Head of caudate nucleus (tissue), 42 donors: ENCODE data around the gene MTCL3.

Source experiments
- DNase-seq, 42 donors: peaks; one replicate each; pipeline versions ENCODE4 v3.0.0 to v3.0.0-alpha.2; 2020 to 2021; ENCODE audit warnings: mixed read lengths in 7 of 42
- intact Hi-C: fragments of 100-400 bp; cut with DNase I; formaldehyde crosslinking; loops from one replicate; pipeline ENCODE4 v1.15.0; 2022

MTCL3 gene

DNA sequence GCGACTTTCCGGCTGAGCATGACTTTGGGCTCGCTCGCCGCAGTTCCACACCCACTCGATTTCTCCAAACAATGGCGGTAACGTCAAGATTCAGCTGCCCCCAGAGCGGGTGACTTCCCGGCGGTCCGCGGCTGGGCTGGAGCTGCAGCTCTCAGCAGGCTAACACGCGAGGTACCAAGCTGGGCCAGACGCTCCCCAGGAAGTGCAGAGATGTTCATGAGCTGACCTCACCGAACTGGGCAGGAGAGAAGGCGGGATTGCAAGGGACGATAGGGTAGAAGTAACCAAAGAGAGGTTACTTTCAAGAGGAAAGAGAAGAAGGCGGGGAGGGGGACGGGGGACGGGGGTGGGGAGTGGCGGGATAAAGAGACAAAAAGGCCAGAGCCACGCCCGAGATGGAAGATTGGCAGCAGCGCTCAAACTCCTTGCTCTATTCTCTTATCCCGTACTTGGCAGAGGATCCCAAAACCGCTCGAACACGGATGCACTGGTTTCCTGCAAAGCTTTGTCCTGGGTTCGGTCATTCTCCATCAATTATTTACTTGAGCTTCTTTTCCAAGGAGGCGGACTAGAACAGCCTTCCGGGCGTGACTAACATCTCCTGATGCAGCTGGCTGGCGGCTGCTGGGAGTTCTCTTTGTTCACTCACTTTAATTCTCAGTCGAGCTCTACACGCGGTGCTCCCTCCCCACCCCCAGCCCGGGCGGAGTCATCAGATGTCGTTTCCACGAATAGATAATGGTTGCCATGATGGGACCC lies at the start of gene MTCL3:
TSS of gene MTCL3 (minus strand) at position 626 of the 759 bp plus-strand sequence.
- peak; percentile 65 to 94 (median 84) for DNase-seq
- intact Hi-C loops, result loop anchor here (10.0 kb wide), 1 partner anchor 54 kb away; no protein-coding TSS in a partner anchor

DNA sequence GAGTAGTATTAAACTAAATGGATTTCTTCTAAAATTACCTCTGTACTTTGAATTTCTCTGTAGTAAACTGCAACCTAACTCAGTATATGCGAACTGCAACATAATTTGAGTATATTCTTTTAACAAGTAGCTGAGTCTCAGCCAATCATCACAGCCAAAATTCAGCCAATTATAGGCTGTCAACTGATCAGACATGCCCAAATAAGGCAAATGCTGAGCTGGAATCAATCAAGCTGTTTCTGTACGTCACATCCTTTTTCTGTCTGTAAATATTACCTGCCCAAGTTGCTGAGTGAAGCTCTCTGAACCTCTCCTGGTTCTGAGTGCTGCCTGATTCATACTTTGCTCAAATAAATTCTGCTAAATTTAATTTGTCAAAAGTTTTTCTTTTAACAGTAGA lies 48.3 kb upstream of the MTCL3 start:
- no peak for DNase-seq
- intact Hi-C loops, result no loop called here

DNA sequence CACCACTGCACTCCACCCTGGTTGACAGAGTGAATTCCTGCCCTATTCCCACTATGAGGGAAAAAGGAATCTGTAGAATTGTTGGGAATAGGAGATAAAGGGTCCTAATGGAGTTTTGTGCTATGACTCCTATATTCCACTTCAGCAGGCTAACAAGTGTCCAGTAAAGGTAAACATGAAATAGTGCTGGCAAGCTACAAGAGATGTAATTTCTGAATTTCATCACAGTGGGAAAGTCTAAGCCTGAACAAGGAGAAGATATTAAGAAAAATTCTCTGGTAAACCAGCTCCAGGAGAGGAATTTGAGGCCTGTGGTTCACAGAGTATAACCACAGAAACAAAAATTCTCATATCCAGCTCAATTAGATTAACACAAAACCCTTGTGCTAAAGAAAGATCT lies 47.5 kb upstream of the MTCL3 start:
- DNase-seq, result no peak
- intact Hi-C loops, result no loop called here

DNA sequence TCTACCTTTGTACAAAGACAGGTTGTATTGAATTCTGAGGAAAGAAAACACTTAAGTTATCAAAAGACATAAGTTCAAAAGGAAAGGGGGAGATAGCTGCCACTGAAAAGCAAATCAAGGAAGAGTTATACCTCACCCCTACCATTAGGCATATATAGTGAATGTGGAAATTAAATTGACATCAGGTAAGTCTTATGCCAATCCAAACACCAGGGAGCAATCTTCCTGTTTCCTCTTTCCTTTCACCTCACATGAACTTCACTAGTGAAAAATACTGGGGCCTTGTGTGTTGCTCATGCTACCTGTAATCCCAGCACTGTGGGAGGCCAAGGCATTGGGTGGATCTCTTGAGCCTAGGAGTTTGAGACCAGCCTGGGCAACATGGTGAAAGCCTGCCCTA lies 47.0 kb upstream of the MTCL3 start:
- intact Hi-C loops, result no loop called here
- DNase-seq, result no peak

DNA sequence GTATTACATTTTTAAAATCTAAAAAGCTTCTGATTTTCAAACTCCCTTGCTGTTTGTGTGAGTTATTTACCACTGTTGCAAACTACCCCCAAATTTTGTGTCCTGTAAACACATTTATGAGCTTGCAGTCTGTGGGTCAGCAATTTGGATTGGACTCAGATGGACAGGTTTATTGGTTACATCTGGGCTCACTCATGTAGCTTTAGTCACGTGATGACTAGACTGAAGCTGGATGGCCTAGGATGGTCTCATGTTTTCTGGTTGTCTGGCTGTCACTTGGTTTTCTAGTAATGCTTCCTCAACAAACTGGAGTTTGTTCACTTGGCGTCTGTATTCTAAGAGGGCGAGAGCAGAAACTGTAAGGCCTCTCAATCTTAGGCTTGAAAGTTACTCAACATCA lies 45.6 kb upstream of the MTCL3 start:
- no peak for DNase-seq
- intact Hi-C loops, result no loop called here

DNA sequence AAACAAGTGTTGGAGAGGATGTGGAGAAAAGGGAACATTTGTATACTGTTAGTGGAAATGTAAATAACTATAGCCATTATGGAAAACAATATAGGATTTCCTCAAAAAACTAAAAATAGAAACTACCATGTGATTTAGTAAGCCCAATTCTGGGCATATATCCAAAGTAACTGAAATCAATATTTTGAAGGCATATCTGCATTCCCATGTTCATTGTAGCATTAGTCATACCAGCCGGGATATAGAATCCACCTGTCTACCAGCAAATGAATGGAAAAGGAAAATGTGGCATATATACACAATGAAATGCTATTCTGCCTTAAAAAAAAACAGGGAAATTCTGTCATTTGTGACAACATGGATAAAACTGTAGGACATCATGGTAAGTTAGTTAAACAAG lies 42.5 kb upstream of the MTCL3 start:
- intact Hi-C loops, result no loop called here
- DNase-seq, result no peak

DNA sequence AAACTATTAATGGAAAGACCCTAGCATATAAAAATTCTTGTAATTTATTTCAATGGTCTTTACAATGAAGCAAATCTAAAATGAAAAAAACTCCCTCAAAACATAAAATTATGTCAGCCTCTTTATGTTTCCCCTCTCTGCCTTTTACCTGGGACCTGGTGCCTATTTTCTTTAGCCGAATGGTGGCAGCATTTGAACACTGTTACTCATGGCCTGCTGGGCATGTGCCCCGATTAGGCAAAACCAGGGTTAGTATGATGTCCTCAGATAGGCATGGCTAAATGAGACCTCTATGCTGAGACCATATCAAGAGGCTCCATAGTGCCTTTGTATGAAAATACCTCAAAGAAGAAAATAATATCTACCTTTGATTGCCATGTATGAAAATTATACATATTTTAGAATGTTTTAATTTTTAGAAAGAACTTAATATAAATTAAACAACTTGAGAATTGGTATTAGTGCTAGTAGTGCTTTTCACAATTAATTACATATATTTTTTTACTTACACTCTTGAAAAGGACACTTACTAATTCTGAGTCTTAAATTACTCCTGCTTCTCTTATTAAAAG lies 35.4 kb upstream of the MTCL3 start:
- DNase-seq, result peak in 18 of 42 donors; percentile 7 to 52 (median 20)
- intact Hi-C loops, result no loop called here

DNA sequence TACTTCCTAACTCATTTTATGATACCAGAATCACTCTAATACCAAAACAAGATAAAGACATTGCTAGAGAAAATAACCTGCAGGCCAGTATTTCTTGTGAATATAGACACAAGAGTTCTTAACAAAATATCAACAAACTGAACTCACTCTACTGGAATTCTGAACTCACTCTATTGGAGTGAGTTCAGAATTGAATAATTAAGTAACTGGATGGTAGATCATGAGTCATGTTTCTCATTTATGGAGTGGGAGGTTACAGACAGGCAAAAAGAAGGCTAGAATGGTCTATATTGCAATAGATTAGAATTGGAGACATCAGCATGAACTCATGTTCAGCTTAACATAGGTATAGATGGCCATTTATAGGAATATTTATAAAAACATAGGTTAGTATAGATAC lies 31.3 kb upstream of the MTCL3 start:
- DNase-seq, result no peak
- intact Hi-C loops, result no loop called here

DNA sequence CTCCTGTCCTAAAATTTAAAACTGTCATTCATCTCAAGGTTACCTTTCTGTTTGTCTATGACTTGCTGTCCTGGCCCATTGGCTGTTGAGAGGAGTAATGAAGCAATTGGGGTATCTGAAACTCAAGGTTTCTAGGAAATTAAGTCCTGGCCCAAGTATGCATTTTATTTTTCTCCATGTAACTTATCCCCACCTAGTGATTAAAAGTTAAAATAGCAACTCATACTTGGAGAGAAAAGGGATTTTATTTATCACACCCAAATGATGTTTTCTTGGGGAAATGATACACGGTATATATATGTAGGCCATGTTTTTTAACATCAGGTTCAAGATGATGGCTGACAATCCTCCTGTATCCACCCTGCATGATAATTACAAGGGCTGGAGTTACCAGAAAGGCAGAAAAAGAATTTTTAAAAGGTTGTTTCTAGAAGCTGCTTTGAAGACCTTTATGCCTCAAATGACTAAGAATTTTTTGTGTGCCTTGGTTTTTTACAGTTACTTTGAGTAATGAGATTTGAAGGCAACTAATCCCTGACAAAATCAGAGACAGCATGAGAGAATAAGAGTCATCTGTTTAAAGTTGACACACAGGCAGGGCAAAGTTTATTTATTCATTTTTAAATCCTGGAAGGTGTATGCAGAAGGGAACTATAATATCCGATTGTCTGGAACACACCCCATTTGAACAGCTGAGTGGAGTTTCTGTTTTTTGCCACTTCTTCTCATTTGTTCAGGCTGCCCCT lies 28.9 kb upstream of the MTCL3 start:
- intact Hi-C loops, result no loop called here
- DNase-seq, result no peak

DNA sequence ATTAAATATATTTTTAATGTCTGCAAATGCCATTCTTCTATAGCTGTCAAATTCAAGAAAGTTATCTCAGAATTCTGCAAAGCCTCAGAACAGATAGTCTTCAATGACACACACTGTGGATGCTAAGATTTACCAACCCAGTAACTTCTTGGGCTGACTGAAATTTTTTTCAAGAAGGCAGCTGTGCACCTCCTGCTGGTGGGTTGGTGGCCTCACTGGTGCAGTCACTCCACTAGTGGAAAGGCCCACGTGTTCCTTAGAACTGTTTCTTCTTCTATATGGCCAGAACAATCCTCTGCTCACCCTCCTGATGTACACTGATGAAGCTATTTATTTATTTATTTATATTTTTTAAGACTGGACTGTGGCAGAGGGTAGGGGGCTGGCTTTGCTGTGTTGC lies 28.1 kb upstream of the MTCL3 start:
- peak in 3 of 42 donors; percentile 16 to 20 (median 18) for DNase-seq
- intact Hi-C loops, result no loop called here

DNA sequence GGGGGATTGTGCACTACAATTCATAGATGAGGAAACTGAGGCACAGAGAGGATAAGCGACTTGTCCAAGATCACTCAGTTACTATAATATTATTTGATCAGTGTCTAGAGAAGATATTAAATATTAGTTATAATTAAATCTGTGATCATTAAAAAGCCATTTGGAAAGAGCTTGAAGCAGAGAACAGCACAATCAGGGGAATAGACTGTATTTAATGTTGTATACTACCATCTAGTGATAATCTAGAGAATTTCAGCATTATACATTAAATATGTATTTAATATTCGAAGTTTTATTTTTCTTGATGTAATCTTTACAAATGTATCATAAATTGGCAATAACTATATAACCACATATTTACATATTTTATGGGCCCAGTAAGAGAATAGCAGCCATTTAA lies 20.1 kb upstream of the MTCL3 start:
- intact Hi-C loops, result loop anchor here (2.0 to 10.0 kb wide), 2 partner anchors 74 to 234 kb away; no protein-coding TSS in a partner anchor

DNA sequence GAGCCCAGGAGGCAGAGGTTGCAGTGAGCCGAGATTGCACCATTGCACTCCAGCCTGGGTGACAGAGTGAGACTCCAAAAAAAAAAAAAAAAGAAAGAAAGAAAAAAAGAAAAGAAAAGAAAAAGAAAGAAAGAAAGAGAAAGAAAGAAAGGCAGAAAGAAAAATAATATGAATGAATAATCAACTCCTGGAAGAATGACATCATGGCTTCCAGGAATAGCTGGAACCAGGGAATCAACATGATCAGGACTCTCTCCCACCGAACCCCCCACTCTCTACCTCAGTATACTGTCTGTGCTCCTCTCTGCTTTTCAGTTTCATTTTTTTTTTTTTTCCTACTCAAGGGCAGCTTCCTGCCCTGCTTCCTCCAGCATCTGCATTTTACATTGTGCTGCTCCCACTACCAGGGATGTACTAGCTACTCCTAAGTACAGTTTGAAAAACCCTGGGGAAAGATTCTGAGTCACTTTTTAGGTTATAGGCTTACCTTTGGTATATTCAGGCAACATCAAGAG lies 19.7 kb upstream of the MTCL3 start:
- no peak for DNase-seq
- intact Hi-C loops, result loop anchor here (2.0 to 10.0 kb wide), 2 partner anchors 74 to 234 kb away; no protein-coding TSS in a partner anchor

More for the DNA sequence above, 20.1 kb upstream of the MTCL3 start:
- no peak for DNase-seq

DNA sequence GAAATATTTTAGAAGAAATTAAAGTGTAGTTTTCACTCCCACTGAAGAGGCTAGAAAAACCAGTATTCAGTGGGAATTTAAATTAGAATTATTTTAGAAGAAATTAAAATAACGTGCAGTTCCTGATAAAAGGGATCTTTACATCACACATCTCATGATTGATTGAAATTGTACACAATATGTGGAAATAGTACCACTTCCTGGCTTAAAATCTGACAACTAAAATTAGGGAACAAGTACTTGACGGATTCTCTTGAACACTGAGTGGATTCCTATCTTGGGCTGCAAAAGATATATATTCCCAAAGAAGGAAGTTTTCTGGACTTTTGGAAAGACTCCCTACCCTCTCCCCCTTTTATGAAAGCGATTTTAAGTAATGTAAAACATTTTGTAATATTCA lies 14.6 kb upstream of the MTCL3 start:
- intact Hi-C loops, result loop anchor here (10.0 kb wide), 1 partner anchor 229 kb away; no protein-coding TSS in a partner anchor
- DNase-seq, result no peak

DNA sequence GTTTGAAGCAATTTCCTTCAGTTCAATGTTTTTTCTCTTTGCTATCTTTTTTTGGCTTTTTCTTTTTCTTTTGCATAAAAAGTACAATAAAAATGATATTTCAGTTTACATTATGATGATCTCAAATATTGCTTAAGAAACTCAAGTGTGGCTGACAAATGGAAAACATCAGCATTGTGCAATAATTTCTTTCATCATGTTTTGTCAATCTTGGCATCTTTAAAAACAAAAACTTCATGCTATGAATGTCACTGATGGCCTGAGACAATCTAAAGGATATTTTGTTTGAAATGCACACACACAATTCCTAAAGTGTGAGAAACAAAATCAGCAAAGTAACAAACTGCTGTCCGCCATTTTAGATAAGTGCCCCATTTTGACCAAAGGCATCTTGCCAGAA lies 13.9 kb upstream of the MTCL3 start:
- no peak for DNase-seq
- intact Hi-C loops, result loop anchor here (10.0 kb wide), 1 partner anchor 228 kb away; no protein-coding TSS in a partner anchor

DNA sequence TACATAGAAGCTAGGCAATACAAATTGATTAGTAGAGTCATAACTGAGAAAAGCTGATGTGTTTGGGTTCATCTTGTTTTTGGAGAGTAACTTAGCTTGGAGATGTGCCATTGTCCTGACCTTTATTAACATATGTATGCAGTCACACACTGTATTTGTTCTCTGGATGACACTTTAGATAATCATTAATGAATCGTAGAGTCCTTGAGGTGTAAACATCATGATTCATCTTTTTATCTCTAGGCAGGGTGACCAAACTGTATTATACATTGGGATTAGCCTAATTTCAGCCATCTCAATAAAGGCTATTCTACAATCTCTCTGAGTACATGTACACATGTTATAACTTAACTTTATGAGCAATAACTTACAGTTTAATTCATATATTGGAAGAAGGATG lies 3.6 kb upstream of the MTCL3 start:
- intact Hi-C loops, result no loop called here
- no peak for DNase-seq

DNA sequence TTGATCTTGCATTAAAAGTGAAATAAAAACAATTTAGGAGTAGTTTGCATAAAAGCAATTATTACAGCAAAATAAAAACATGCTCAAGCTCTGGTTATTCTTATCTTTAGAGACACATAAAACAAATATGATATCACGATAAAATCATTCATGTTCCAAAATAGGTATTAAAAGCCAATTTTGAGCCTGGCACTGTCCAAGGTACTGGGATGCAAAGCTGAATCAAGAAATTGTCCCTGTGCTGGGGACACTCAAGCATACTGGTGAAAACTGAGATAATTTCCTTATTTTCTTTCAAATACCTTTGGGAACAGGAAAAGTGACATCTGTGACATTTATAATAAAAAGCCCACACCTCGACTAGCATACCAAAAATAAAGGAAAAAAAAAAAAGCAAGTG lies 931 bp upstream of the MTCL3 start:
- no peak for DNase-seq
- intact Hi-C loops, result no loop called here

DNA sequence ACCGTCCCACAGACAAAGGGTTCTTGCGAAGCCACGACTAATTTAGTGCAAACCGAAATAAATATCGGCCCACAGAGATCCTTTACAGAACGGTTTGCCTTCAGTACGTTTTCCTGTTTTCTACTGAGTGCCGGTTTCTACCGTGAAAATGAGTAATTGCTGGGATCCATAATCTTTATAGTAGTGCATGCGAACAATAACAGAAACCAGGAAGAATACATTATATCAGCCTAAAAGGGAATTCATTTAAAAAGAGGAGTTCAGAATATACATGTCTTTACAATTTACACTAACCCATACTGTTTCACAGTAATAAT lies 292 bp upstream of the MTCL3 start:
- DNase-seq, result no peak
- intact Hi-C loops, result loop anchor here (10.0 kb wide), 1 partner anchor 55 kb away; no protein-coding TSS in a partner anchor

DNA sequence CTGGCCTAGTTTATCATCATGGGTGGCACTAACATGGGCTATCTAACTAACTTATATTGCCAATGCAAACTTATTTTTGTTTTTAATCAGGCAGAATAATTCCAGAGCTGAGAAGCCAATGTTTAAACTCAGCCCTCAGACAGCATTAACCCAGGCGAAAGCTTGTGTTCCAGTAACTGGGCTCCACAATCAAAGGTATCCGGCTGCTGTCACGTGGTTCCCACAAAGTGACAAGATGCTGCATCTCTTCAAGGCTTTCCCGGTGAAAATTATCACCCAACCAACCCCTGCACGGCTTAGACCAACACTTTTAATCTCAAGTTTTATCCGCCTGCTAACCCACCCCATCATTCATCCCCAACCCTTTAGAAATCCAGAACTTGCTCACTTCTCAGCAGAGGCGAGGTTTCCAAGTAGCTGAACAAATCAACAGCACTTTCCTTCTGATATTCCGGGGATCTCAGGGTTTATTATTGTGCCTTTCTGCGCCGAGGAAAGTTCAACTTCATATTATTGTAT lies 885 bp downstream of the MTCL3 start:
- DNase-seq, result peak in 28 of 42 donors; percentile 7 to 56 (median 30)
- intact Hi-C loops, result loop anchor here (10.0 kb wide), 1 partner anchor 53 kb away; no protein-coding TSS in a partner anchor

DNA sequence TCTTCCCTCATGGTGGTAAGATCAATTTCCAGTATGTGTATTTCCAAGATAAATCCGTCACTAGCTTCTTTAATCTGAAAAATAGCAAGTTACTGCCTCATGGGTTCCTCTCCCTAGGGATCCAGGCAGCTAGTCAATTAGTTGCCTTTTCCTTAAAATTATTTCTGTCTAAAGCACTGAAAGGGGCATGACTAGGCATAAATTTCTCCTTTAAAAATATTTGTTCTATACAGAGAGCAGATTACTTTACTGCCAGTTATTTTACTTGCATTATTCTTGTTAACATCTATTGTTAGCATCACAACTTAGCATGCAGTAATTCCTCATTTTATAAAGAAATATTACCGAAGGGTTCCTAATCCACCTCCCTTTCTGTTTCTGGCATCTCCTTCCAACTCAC lies 1.4 kb downstream of the MTCL3 start:
- intact Hi-C loops, result loop anchor here (10.0 kb wide), 1 partner anchor 53 kb away; no protein-coding TSS in a partner anchor
- no peak for DNase-seq
